ENCODE data around the gene HIPK3.

The HIPK3 gene

DNA sequence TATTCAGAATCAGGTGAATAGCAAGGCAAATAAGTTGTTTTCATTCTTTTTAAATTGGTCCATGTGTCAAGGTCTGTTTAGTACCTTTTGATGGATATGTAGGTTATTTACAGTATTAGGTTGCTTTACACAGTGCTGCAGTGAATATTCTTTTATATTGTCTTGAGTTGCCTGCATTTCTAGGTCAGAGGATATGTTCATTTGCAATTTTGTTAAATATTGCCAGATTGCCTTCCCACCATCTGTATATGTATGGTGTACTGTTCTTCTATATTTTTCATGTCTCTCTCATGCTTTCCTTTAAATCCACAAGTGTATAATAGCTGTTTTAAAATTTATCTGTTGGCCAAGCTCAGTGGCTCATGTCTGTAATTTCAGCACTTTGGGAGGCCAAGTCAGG is 24.6 kb downstream of the HIPK3 start:
- Histone ChIP-seq H3K23ac (ENCODE audit: low read length) (no peak overlapping the region), H3K18ac (ENCODE audit: low read length) (no peak overlapping the region), H3K4me1 (ENCODE audit: control insufficient read depth in 1 of 2, insufficient read depth in 2 of 2, low read length in 2 of 2) (no peaks in the 10 kb centered on the region), H3K27ac (ENCODE audit: low read depth, low read length) (no peak overlapping the region), H3K79me2 (ENCODE audit: control insufficient read depth, insufficient read depth, low read length, poor library complexity) (peaks cover 1% of the 10 kb centered on the region), H4K8ac (ENCODE audit: low read depth, low read length) (no peak overlapping the region), H3K4ac (ENCODE audit: low read depth, low read length) (no peak overlapping the region), H4K91ac (ENCODE audit: low read depth, low read length) (no peak overlapping the region), H2AK5ac (ENCODE audit: low read length) (no peak overlapping the region), H4K12ac (ENCODE audit: low read depth, low read length) (no peak overlapping the region), H2BK120ac (ENCODE audit: insufficient read depth, low read length, poor library complexity) (no peak overlapping the region), H3K14ac (ENCODE audit: low read length) (no peak overlapping the region), H3K4me3 (ENCODE audit: low read depth, low read length) (no peak overlapping the region), H3K79me1 (ENCODE audit: low read length) (no peaks in the 10 kb centered on the region), H2BK12ac (ENCODE audit: low read length) (no peak overlapping the region), H3K9ac (ENCODE audit: low read length) (no peak overlapping the region), H3K9me3 (ENCODE audit: insufficient read depth, low read depth, low read length) (no peaks in the 10 kb centered on the region), H2BK5ac (ENCODE audit: low read depth, low read length, poor library complexity) (no peak overlapping the region), H3K36me3 (ENCODE audit: control insufficient read depth in 1 of 2, insufficient read depth in 2 of 2, low read length in 2 of 2) (peaks cover 2 to 4% of the 10 kb centered on the region in 2 experiments), H3K27me3 (ENCODE audit: insufficient read depth, low read length) (no peaks in the 10 kb centered on the region), H3K4me2 (ENCODE audit: low read length) (no peak overlapping the region), H2AFZ (ENCODE audit: insufficient read depth, low read length, poor library complexity) (no peak overlapping the region)
- no peak for DNase-seq

GRCh38 chr11:33284818-33285217 is 27.6 kb downstream of the HIPK3 start:
- H3K27ac ChIP-seq (ENCODE audit: low read depth, low read length), result no peak overlapping the region
- WGBS (ENCODE audit: extremely low coverage, insufficient coverage, insufficient read length), result no CpG with 5 or more reads among the region's 2 CpGs
- no peaks in the 10 kb centered on the region for H3K4me1 ChIP-seq (ENCODE audit: control insufficient read depth in 1 of 2, insufficient read depth in 2 of 2, low read length in 2 of 2)

GRCh38 chr11:33290319-33290718 is 33.1 kb downstream of the HIPK3 start:
- H3K27me3 ChIP-seq (ENCODE audit: insufficient read depth, low read length), result no peaks in the 10 kb centered on the region
- no CpG with 5 or more reads among the region's 1 CpG for WGBS (ENCODE audit: extremely low coverage, insufficient coverage, insufficient read length)

More at GRCh38 chr11:33284818-33285217, 27.6 kb downstream of the HIPK3 start:
- Histone ChIP-seq H2AK5ac (ENCODE audit: low read length) (no peak overlapping the region), H3K23ac (ENCODE audit: low read length) (no peak overlapping the region), H2BK5ac (ENCODE audit: low read depth, low read length, poor library complexity) (no peak overlapping the region), H3K9me3 (ENCODE audit: insufficient read depth, low read depth, low read length) (no peaks in the 10 kb centered on the region), H2BK12ac (ENCODE audit: low read length) (no peak overlapping the region), H4K91ac (ENCODE audit: low read depth, low read length) (no peak overlapping the region), H4K8ac (ENCODE audit: low read depth, low read length) (no peak overlapping the region), H3K79me2 (ENCODE audit: control insufficient read depth, insufficient read depth, low read length, poor library complexity) (no peaks in the 10 kb centered on the region), H4K12ac (ENCODE audit: low read depth, low read length) (no peak overlapping the region), H3K36me3 (ENCODE audit: control insufficient read depth in 1 of 2, insufficient read depth in 2 of 2, low read length in 2 of 2) (peaks cover 4 to 5% of the 10 kb centered on the region in 2 experiments), H3K4me3 (ENCODE audit: low read depth, low read length) (no peak overlapping the region), H3K4me2 (ENCODE audit: low read length) (no peak overlapping the region), H3K14ac (ENCODE audit: low read length) (no peak overlapping the region), H3K18ac (ENCODE audit: low read length) (no peak overlapping the region), H2AFZ (ENCODE audit: insufficient read depth, low read length, poor library complexity) (no peak overlapping the region), H3K4ac (ENCODE audit: low read depth, low read length) (no peak overlapping the region), H3K27me3 (ENCODE audit: insufficient read depth, low read length) (no peaks in the 10 kb centered on the region), H3K79me1 (ENCODE audit: low read length) (no peaks in the 10 kb centered on the region), H2BK120ac (ENCODE audit: insufficient read depth, low read length, poor library complexity) (no peak overlapping the region), H3K9ac (ENCODE audit: low read length) (no peak overlapping the region)
- DNase-seq, result no peak

DNA sequence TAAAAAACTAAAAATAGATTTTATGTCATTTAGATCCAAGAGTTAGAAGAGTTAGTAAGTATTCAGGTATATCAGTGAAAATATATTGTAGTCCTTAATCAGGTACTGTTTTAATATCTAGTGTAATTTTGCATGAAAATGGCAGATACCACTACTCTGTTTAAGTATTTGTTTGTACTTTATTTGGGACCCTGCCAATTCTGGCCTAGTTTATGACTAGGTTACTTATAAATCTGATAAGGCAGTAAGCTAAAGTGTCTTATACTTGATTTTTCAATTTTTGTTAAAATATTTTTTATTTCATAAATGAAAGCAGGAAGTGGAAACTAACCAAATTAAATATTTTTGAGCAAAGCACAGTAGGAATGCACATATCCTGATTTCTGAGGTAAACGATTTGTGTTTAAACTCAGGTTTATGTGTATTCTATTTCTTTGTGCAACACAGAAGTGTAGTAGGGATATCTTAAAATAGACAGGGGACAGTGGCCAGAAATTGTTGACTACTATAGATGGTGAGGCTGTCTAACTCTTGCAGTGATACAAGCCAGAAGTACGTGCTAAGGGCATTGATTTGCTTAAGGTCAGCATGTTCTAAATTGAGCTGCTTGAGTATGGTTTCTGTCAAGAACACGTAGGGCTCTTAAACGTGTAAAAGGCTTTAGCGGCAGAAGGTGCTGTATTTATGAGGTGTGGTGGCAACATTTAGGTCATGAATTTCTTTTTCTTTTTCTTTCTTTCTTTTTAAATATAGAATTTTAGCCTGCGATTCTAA is 34.0 kb downstream of the HIPK3 start:
- H3K4me3 ChIP-seq (ENCODE audit: low read depth, low read length), result no peak overlapping the region
- H2BK120ac ChIP-seq (ENCODE audit: insufficient read depth, low read length, poor library complexity), result no peak overlapping the region
- DNase-seq, result no peak
- H3K18ac ChIP-seq (ENCODE audit: low read length), result no peak overlapping the region
- H3K23ac ChIP-seq (ENCODE audit: low read length), result no peak overlapping the region
- no peak overlapping the region for H2AK5ac ChIP-seq (ENCODE audit: low read length)
- H3K79me1 ChIP-seq (ENCODE audit: low read length), result no peaks in the 10 kb centered on the region
- no peak overlapping the region for H3K4ac ChIP-seq (ENCODE audit: low read depth, low read length)
- no peak overlapping the region for H3K9ac ChIP-seq (ENCODE audit: low read length)
- H4K8ac ChIP-seq (ENCODE audit: low read depth, low read length), result no peak overlapping the region
- H3K9me3 ChIP-seq (ENCODE audit: insufficient read depth, low read depth, low read length), result no peaks in the 10 kb centered on the region
- peaks cover 3% of the 10 kb centered on the region for H3K79me2 ChIP-seq (ENCODE audit: control insufficient read depth, insufficient read depth, low read length, poor library complexity)
- H3K14ac ChIP-seq (ENCODE audit: low read length), result no peak overlapping the region
- no peaks in the 10 kb centered on the region for H3K4me1 ChIP-seq (ENCODE audit: control insufficient read depth in 1 of 2, insufficient read depth in 2 of 2, low read length in 2 of 2)
- no peak overlapping the region for H4K91ac ChIP-seq (ENCODE audit: low read depth, low read length)
- H3K36me3 ChIP-seq (ENCODE audit: control insufficient read depth in 1 of 2, insufficient read depth in 2 of 2, low read length in 2 of 2), result peaks cover 6 to 9% of the 10 kb centered on the region in 2 experiments
- H2BK12ac ChIP-seq (ENCODE audit: low read length), result no peak overlapping the region
- H3K27ac ChIP-seq (ENCODE audit: low read depth, low read length), result no peak overlapping the region
- H3K27me3 ChIP-seq (ENCODE audit: insufficient read depth, low read length), result no peaks in the 10 kb centered on the region
- no CpG with 5 or more reads among the region's 6 CpGs for WGBS (ENCODE audit: extremely low coverage, insufficient coverage, insufficient read length)
- H3K4me2 ChIP-seq (ENCODE audit: low read length), result no peak overlapping the region
- no peak overlapping the region for H4K12ac ChIP-seq (ENCODE audit: low read depth, low read length)
- H2BK5ac ChIP-seq (ENCODE audit: low read depth, low read length, poor library complexity), result no peak overlapping the region
- no peak overlapping the region for H2AFZ ChIP-seq (ENCODE audit: insufficient read depth, low read length, poor library complexity)

More at GRCh38 chr11:33290319-33290718, 33.1 kb downstream of the HIPK3 start:
- Histone ChIP-seq H2BK5ac (ENCODE audit: low read depth, low read length, poor library complexity) (no peak overlapping the region), H3K4me1 (ENCODE audit: control insufficient read depth in 1 of 2, insufficient read depth in 2 of 2, low read length in 2 of 2) (no peaks in the 10 kb centered on the region), H3K23ac (ENCODE audit: low read length) (no peak overlapping the region), H3K36me3 (ENCODE audit: control insufficient read depth in 1 of 2, insufficient read depth in 2 of 2, low read length in 2 of 2) (peaks cover 6% of the 10 kb centered on the region in 2 experiments), H2AFZ (ENCODE audit: insufficient read depth, low read length, poor library complexity) (no peak overlapping the region), H3K27ac (ENCODE audit: low read depth, low read length) (no peak overlapping the region), H4K12ac (ENCODE audit: low read depth, low read length) (no peak overlapping the region), H3K4me3 (ENCODE audit: low read depth, low read length) (no peak overlapping the region), H4K91ac (ENCODE audit: low read depth, low read length) (no peak overlapping the region), H3K4ac (ENCODE audit: low read depth, low read length) (no peak overlapping the region), H3K9ac (ENCODE audit: low read length) (no peak overlapping the region), H3K4me2 (ENCODE audit: low read length) (no peak overlapping the region), H3K79me2 (ENCODE audit: control insufficient read depth, insufficient read depth, low read length, poor library complexity) (peaks cover 3% of the 10 kb centered on the region), H3K14ac (ENCODE audit: low read length) (no peak overlapping the region), H4K8ac (ENCODE audit: low read depth, low read length) (no peak overlapping the region), H3K9me3 (ENCODE audit: insufficient read depth, low read depth, low read length) (no peaks in the 10 kb centered on the region), H2AK5ac (ENCODE audit: low read length) (no peak overlapping the region), H2BK120ac (ENCODE audit: insufficient read depth, low read length, poor library complexity) (no peak overlapping the region), H3K79me1 (ENCODE audit: low read length) (no peaks in the 10 kb centered on the region), H2BK12ac (ENCODE audit: low read length) (no peak overlapping the region), H3K18ac (ENCODE audit: low read length) (no peak overlapping the region)
- no peak for DNase-seq
